Measurements from ENCODE around the gene AATF.

Gene AATF

DNA sequence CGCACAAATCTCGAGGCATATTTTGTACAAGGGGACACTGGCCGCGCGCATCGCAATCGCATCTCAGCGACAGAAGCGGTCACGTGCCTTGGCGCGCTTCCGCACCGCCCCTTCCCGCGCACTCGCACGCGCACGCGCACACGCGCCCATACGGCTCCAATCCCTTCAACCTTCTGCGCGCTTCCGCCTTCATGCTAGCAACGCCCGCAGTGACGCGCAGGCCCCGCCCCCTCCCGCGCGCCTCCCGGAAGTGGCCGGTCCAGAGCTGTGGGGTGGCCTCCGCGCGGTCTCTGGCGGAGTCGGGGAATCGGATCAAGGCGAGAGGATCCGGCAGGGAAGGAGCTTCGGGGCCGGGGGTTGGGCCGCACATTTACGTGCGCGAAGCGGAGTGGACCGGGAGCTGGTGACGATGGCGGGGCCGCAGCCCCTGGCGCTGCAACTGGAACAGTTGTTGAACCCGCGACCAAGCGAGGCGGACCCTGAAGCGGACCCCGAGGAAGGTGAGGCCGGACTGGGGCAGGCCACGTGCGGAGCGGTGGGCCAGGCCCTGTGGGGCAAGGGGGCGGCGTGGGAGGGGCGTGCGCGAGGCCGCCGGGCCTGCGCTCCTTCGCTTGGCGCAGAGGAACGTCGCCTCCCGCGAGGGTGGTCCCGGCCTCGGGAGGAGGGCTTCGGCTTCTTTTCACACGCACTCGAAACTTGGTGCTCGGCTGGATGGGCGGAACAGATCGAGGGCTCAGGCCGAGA, at the start of gene AATF:
Gene AATF (plus strand): TSS at position 238 of the 744 bp plus-strand sequence. CDS start 172 bp downstream, at position 410.
- DNase-seq, result peak; percentile 99

DNA sequence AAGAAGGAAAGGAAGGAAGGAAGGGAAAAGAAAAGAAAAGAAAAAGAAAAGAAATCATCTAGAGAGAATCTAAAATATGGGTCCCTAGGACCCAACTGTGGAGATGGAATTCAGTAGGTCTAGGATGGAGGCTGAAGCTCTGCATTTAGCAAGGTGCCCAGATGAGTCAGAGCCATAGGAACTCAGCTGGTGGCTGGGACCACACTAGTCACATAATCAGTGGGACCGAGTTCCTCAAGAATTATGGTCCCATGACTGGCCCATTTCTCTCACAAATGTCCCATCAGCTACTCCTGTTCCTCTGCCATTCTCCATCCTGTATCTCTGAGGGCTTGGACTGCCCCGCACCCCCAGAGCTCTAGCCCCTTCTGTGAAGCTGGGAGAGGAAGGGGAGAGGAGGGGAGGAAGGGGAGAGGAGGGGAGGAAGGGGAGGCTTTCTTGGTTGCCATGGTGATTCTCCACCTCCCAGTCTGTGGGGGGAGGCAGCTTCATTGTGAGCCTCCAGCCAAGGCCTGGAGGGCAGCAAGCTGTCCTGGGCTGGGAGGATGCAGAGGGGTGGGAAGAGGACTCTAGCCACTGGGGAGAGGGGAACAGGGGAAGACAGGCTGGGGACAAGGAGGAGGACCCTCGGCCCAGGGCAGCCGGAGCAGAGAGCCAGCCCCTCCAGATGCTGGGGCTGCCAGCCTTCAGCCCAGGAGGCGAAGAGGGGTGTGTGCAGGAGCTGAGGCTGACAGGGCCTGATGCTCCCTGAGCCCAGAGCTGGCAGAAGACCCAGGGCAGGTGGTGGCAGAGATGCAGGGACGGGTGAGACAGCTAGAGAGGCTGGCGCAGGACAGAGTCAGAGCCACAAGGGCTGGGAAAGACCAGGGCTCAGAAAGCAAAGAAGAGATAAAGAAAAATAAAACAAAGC, 49.2 kb upstream of the AATF start:
- peak; percentile 24 for DNase-seq

DNA sequence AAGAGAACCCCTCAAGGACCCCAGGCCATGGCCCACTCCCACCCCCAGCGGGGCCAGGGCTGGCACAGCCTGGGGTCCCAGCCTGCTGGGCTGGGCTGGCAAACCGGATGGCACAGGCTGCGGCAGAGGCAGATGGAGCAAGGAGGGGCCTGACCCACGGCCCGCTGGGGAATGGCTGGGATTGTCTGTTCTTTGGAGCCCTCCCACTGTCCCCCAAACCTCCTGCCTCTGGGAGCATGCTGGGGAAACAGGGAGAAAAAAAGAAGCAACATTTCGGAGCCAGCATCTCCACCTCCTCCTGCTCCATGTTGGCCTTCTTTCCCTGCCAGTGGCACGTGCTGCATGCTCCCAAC, 48.6 kb upstream of the AATF start:
- DNase-seq, result no peak

- DNase-seq, result no peak
Observed at GRCh38 chr17:36901506-36901905, 47.2 kb upstream of the AATF start.

- peak; percentile 69 for DNase-seq
Observed at GRCh38 chr17:36907407-36907806, 41.3 kb upstream of the AATF start.

DNA sequence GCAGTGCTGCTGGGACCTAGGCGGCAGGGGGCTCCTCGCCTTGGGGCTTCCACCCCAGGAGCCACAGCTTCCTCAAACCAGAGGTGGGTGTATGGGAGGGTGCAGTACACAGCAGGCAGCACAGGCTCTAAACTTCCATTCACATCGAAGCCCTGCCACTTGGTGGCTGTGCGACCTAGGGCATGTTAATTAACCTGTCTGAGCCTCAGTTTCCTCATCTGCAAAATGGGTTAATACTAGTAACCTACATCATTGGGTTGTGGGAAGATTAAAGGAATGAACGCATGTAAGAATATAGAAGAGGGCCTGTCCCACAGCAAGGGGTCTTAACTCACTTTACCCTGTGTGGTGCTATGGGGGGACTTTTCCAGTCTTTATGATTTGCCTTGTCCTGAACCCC, 38.2 kb upstream of the AATF start:
- DNase-seq, result no peak

DNA sequence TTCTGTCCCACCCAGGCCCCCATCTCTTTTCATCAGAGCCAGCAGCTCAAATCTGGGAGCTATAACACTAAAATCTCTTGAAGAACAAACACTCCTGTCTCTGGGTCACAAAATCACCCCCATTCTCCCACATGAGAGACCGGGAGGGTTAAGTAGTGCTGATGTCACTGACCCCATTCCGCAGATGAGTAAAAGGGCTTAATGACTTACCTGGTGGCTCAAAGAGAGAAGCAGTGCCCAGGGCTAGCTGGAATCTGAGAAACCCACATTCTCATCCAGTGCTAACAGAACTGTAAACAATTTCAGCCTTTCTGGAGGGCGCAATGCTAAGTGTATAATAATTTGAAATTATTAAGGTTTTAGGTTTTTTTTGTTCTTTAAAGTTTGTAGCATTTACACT, 37.8 kb upstream of the AATF start:
- DNase-seq, result no peak

- no peak for DNase-seq
Observed at GRCh38 chr17:36913132-36913531, 35.6 kb upstream of the AATF start.

DNA sequence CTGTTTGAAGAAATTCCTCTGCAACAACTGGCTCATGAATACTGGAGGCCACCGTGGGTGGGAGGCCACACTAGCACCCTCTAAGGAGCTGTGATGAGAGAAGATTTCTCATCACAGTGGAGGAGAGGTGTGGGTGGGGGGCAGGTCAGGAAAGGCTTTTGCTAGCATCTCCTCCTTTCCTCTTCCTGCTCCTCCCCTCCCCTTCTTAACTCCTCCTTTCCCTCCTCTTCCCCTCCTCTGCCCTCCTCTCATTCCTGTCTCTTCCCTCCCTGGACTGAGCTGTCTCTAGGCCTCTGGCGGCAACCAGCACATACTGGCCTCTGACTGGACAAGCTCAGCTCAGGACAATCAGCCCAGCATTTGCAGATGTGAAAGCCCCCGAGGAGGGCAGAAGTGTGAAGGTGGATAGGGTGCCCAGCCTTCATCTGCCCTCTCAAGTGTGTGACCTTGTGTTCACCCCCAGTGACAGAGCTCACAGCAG, 30.5 kb upstream of the AATF start:
- no peak for DNase-seq

- no peak for DNase-seq
Observed at GRCh38 chr17:36919407-36919968, 29.3 kb upstream of the AATF start.

GRCh38 chr17:36920032-36921005, 28.4 kb upstream of the AATF start:
- DNase-seq, result no peak

- no peak for DNase-seq
Observed at GRCh38 chr17:36921095-36921851, 27.5 kb upstream of the AATF start.

GRCh38 chr17:36922175-36922574, 26.6 kb upstream of the AATF start:
- no peak for DNase-seq

DNA sequence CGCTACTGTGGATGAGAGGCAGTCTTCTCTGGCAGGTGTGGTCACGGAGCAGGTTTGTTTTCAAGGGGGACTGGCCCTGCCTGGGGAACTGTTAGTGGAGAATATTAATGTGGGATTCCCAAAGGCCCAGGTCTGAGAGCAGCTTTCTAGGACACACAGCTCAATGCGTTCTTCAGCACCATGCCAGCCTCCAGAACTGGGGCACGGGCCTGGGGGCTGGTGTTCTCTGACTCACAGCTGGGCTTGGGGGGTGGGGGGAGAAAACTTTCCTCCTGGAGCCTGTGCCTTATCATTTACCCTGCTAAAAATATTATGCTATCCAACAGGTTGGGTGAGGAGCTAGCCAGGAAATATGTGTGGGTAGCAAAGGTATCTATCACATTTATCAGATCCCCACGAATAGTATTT, 24.9 kb upstream of the AATF start:
- no peak for DNase-seq

DNA sequence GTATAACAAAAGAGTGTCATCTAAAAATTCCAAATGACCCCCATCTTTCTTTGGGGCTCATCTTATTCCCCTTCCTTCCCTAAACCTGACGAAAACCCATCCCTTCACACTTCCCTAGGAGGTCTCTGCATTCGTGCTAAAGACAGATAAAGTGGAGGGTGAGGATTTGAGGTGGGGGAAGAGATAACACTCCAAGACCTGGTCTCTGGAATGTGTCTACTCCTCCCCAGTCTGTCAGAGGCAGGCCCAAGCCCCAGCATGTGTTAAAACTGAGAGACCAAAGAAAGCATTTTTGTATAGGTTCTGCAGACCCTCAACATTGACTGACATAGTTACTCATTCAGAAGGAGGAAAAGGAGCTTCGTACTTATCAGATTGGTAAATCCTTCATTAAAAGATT, 22.5 kb upstream of the AATF start:
- no peak for DNase-seq

DNA sequence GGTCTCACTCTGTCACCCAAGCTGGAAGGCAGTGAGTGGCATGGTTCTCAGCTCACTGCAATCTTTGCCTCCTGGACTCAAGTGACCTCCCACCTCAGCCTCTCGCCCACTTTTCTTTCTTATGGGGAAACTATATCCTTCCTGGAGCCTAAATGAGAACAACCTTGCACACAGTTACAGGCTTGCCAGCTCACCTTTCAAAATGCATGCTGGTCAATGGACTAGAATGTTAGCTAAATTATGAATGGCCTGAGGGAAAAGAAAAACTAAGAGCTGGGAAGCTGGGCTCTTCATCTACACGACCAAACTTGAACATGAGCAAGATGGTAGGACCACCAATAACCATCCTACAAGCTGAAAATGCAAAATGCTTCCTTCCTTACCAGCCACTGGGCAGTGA, 22.1 kb upstream of the AATF start:
- no peak for DNase-seq

DNA sequence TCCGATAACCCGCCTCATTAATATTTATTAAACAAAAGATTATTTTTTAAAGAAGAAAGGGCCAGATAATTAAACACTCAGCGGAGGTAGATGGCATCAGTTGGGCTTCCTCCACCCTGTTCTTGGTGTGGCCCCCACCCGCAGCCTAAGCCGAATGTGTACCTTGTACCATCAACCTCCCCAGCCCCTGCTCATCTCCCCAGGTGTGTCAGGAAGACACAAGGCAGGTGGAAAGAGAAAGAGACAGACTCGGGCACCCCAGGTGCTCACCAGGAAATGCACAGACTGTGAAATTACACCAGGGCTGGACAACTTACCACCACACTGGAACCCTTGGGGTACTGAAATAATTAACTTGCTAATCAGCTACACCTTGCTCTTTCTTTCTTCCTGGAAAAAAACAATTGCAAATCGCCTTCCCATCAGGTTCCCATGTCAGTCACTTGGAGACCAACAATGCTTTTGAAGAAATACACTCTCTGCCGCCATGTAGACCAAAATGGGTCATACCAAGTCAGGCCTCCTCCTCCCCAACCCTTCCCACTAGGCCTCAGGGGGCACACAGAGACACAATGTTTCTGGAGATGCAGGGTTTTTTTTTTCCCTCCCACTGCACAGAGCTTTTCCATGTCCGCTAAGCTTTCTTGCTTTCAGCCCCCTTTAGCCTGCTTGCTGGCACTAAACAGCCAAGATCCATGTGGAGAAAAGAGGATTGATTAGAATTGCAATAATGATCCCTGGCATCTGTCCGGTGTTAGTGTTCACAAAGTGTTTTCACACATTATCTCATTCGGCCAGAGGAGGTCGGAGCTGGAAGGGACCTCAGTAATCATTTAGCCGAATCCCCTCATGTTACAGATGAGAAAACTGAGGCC, 20.0 kb upstream of the AATF start:
- DNase-seq, result peak; percentile 29

GRCh38 chr17:36929851-36930582, 18.7 kb upstream of the AATF start:
- DNase-seq, result peak; percentile 65

- no peak for DNase-seq
Observed at GRCh38 chr17:36930583-36930900, 18.2 kb upstream of the AATF start.

GRCh38 chr17:36931096-36931696, 17.6 kb upstream of the AATF start:
- no peak for DNase-seq
